Stomach (tissue), 19 donors: ENCODE measurements around the gene LMOD3. TPM values are rescaled to one million over a fixed set of nuclear protein-coding genes. Genes with fewer than 3 reads are reported as not detected.

Experiments
- DNase-seq, 2 donors: peaks; one replicate each; pipeline versions ENCODE4 v3.0.0 to v3.0.0-alpha.2; 2013 to 2019
- H3K27ac ChIP-seq, 5 donors: fragments of 200-600 bp in 4 of 5; sonication (generic) in 4 of 5; one replicate each; pipeline ENCODE4 v1.5.1; 2013 to 2019; ENCODE audit warnings: mild to moderate bottlenecking in 1 of 5, moderate library complexity in 1 of 5
- H3K27me3 ChIP-seq, 3 donors: fragments of 200-600 bp; sonication (generic); one replicate each; pipeline ENCODE4 v1.5.1; 2017 to 2019; ENCODE audit warnings: mixed run types in 1 of 3
- H3K36me3 ChIP-seq, 4 donors: fragments of 200-600 bp; sonication (generic); 1 replicate in 3 of 4; 2 replicates in 1 of 4; pipeline ENCODE4 v1.5.1; 2016 to 2019
- H3K4me1 ChIP-seq, 4 donors: fragments of 200-600 bp; sonication (generic); one replicate each; pipeline ENCODE4 v1.5.1; 2016 to 2019
- H3K4me3 ChIP-seq, 4 donors: fragments of 200-600 bp; sonication (generic) in 3 of 4; one replicate each; pipeline ENCODE4 v1.5.1; 2016 to 2019; ENCODE audit warnings: mild to moderate bottlenecking in 1 of 4
- H3K9me3 ChIP-seq, 4 donors: fragments of 200-600 bp; sonication (generic); one replicate each; pipeline ENCODE4 v1.5.1; 2016 to 2019
- EP300 ChIP-seq: sonication (generic); formaldehyde crosslinking; IDR thresholded peaks from one replicate; pipeline ENCODE4 v1.6.1; 2017; ENCODE audit warnings: antibody characterized with exemption
- POLR2A ChIP-seq, 4 donors: fragments of 450-650 bp; IDR thresholded peaks; one replicate each; pipeline ENCODE4 v1.6.1; 2016; ENCODE audit warnings: antibody characterized with exemption in 4 of 4, control low read depth in 2 of 4, mild to moderate bottlenecking in 1 of 4, moderate library complexity in 1 of 4
- POLR2AphosphoS5 ChIP-seq, 3 donors: sonication (generic); formaldehyde crosslinking; IDR thresholded peaks; one replicate each; pipeline ENCODE4 v1.6.1; 2016; ENCODE audit warnings: antibody characterized with exemption in 3 of 3
- WGBS, 5 donors: extraction: QIAGEN DNeasy Blood & Tissue Kit in 3 of 5; methylation state at CpG; one replicate each; pipeline versions ENCODE4 v1.1.5 to v1.1.7; 2013 to 2018; 5-methylcytosine and 5-hydroxymethylcytosine counted together
- intact Hi-C: fragments of 100-400 bp; cut with DNase I; formaldehyde crosslinking; loops from one replicate; pipeline ENCODE4 v1.15.1; 2023; ENCODE audit warnings: low total_unique reads
- long read RNA-seq, 10 donors: transcript quantifications; one replicate each; lab custom pipeline, GENCODE V29; 2026
- polyA plus RNA-seq, 3 donors: library from polyadenylated mRNA; stranded (reverse); fragments of 200-250 nt; gene quantifications; one replicate each; pipeline ENCODE4 v1.2.3, GENCODE V29; 2013
- total RNA-seq, 5 donors: library from RNA; depleted of rRNA; stranded (reverse); fragments of >200 nt; gene quantifications; one replicate each; pipeline versions ENCODE4 v1.1.0 to v1.2.3, GENCODE V29; 2014 to 2016
- TF ChIP-seq, protein P1 (sequence below), 7 experiments: fragments of 450-650 bp in 4 of 7; fragments of 200-600 bp in 3 of 7; sonication (generic) in 3 of 7; IDR thresholded peaks; one replicate each; pipeline ENCODE4 v1.5.1; 2016 to 2019; ENCODE audit warnings: antibody characterized with exemption in 7 of 7, control low read depth in 2 of 7, mild to moderate bottlenecking in 1 of 7
- donor health status: healthy with polysubstance abuse.
- donor health status: Bipolar disorder and iron deficiency.
- donor health status: healthy.

Gene LMOD3
- total RNA-seq (1 to 10 TPM in 1 of 5 donors, under 1 TPM in 1, not detected in 3; 0.18 to 4.9 TPM), polyA plus RNA-seq (under 1 TPM in 2 of 3 donors, not detected in 1; 0.18 to 0.31 TPM)
- long read RNA-seq, donor 1, result 0 reads
- long read RNA-seq, donor 2, result 0 reads
- long read RNA-seq, donor 3, result 0 reads
- long read RNA-seq, donor 4, result 0 reads
- long read RNA-seq, donor 5, result 0 reads
- long read RNA-seq, donor 6, result 0 reads
- long read RNA-seq, donor 7, result 0 reads
- long read RNA-seq, donor 8, result 0 reads
- long read RNA-seq, donor 9, result 0 reads
- long read RNA-seq, donor 10, result 0 reads

- Histone ChIP-seq H3K4me1 (peaks cover 0 to 5% (median 1%) of the 10 kb centered on the region in 4 donors), H3K27me3 (no peaks in the 10 kb centered on the region), H3K36me3 (no peaks in the 10 kb centered on the region), H3K27ac (peak within 1 kb of the TSS in 3 of 5 donors; percentile 3 to 16 (median 5)), H3K9me3 (no peaks in the 10 kb centered on the region), H3K4me3 (no peak within 1 kb of the TSS)
- intact Hi-C loops, result no loop called here
- TF ChIP-seq EP300 (no peak), POLR2A (IDR thresholded peaks at IDR 0.05) (no peak), POLR2AphosphoS5 (IDR thresholded peaks at IDR 0.05) (no peak)
- TF ChIP-seq, protein P1, sequence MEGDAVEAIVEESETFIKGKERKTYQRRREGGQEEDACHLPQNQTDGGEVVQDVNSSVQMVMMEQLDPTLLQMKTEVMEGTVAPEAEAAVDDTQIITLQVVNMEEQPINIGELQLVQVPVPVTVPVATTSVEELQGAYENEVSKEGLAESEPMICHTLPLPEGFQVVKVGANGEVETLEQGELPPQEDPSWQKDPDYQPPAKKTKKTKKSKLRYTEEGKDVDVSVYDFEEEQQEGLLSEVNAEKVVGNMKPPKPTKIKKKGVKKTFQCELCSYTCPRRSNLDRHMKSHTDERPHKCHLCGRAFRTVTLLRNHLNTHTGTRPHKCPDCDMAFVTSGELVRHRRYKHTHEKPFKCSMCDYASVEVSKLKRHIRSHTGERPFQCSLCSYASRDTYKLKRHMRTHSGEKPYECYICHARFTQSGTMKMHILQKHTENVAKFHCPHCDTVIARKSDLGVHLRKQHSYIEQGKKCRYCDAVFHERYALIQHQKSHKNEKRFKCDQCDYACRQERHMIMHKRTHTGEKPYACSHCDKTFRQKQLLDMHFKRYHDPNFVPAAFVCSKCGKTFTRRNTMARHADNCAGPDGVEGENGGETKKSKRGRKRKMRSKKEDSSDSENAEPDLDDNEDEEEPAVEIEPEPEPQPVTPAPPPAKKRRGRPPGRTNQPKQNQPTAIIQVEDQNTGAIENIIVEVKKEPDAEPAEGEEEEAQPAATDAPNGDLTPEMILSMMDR (IDR thresholded peaks at IDR 0.05), result no peak
- 60 to 77% (median 72%) methylated on average over 3 of the region's 3 CpGs for WGBS, 5 donors
- peak in 1 of 2 donors; percentile 55 for DNase-seq
Observed at GRCh38 chr3:69122403-69122802, at the start of gene LMOD3. LMOD3 (minus strand) TSS chr3:69122595; CDS start chr3:69122386, 209 bp downstream.

- no peaks in the 10 kb centered on the region for H3K27me3 ChIP-seq
- intact Hi-C loops, result no loop called here
- no peak for DNase-seq
- peaks cover 0 to 7% (median 3%) of the 10 kb centered on the region in 4 donors for H3K4me1 ChIP-seq
- no peak overlapping the region for H3K27ac ChIP-seq
- TF ChIP-seq POLR2AphosphoS5 (IDR thresholded peaks at IDR 0.05) (no peak), POLR2A (IDR thresholded peaks at IDR 0.05) (no peak), EP300 (no peak)
- TF ChIP-seq, protein P1 (IDR thresholded peaks at IDR 0.05), result no peak
- H3K36me3 ChIP-seq, result peaks cover 0 to 43% (median 28%) of the 10 kb centered on the region in 4 donors
- no peak overlapping the region for H3K4me3 ChIP-seq
- WGBS, 5 donors, result 59 to 77% (median 66%) methylated on average over 1 of the region's 1 CpG
- H3K9me3 ChIP-seq, result no peaks in the 10 kb centered on the region
Observed at GRCh38 chr3:69172058-69172457, 49.7 kb upstream of the LMOD3 start.

DNA sequence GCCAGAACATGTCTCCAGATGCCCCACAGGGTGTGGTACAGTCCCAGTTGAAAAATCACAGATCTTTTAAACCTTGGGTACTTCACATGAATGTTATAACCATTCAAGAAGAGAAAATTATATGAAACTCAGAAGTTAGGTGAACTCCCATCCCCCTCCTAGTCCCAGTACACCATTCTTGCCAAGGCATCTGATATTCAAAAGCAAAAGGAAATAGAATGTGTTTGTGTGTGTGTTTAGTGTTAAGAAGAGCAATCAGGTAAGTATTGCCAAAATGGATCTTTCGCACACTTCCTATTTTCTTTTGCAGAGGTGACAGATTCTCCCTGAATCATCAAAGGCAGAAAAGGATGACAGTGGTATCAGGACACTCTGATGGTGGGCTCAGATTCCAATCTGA is 44.1 kb upstream of the LMOD3 start:
- Histone ChIP-seq H3K36me3 (peaks cover 0 to 18% (median 12%) of the 10 kb centered on the region in 4 donors), H3K4me3 (no peak overlapping the region), H3K27ac (no peak overlapping the region), H3K27me3 (no peaks in the 10 kb centered on the region), H3K9me3 (no peaks in the 10 kb centered on the region), H3K4me1 (peaks cover 0 to 8% (median 5%) of the 10 kb centered on the region in 4 donors)
- no peak for DNase-seq
- TF ChIP-seq EP300, result no peak
- no peak for TF ChIP-seq POLR2A (IDR thresholded peaks at IDR 0.05)
- no peak for TF ChIP-seq POLR2AphosphoS5 (IDR thresholded peaks at IDR 0.05)
- intact Hi-C loops, result loop anchor here (10.0 kb wide), 1 partner anchor 508 kb away; no protein-coding TSS in a partner anchor
- WGBS, 5 donors, result 51 to 69% (median 58%) methylated on average over 1 of the region's 1 CpG

DNA sequence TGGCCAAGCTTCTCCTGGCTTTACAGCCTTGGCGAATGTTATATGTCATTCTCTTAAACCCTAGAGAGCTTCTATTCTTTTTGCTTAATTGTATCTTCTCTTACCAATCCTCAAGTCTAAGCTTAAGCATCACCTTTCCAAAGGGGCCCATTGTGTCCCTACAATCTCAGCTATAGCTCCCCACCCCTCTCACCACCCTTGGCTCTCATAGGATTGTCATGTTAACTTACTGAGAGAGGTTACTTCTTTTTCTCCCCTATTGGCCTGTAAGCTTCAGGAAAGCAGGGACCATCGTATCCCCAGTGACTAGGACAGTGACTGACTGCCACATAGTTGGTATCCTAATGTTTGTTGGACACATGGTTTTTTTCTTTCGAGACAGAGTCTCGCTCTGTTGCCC is 43.3 kb upstream of the LMOD3 start:
- Histone ChIP-seq H3K27me3 (no peaks in the 10 kb centered on the region), H3K27ac (no peak overlapping the region), H3K9me3 (no peaks in the 10 kb centered on the region), H3K4me3 (no peak overlapping the region), H3K36me3 (peaks cover 0 to 11% (median 5%) of the 10 kb centered on the region in 4 donors), H3K4me1 (peaks cover 0 to 8% (median 6%) of the 10 kb centered on the region in 4 donors)
- TF ChIP-seq EP300 (no peak), POLR2A (IDR thresholded peaks at IDR 0.05) (no peak), POLR2AphosphoS5 (IDR thresholded peaks at IDR 0.05) (no peak)
- TF ChIP-seq, protein P1 (IDR thresholded peaks at IDR 0.05), result no peak
- intact Hi-C loops, result loop anchor here (10.0 kb wide), 1 partner anchor 509 kb away; no protein-coding TSS in a partner anchor
- WGBS, 5 donors, result 90 to 95% (median 94%) methylated on average over 4 of the region's 4 CpGs
- DNase-seq, result no peak

DNA sequence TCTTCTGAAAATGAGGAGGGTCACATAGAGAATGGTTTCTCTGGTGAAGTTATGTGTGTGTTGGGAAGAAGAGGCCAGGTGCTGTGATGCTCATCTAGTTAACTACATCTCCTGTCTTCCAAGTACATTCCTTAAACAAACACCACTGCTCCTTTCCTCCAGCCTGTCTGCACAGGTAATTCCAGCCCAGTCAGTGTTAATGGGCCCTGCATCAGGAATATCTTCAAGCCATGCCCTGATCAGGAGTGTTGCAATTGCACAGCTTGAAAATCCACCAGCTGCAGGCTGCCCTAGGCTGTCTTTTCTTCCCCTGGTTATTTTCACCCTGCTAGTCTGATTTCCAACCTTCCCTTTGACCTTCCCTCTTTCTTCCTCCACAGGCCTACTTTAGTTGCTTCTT is 41.9 kb upstream of the LMOD3 start:
- peaks cover 0 to under 1% (median 0%) of the 10 kb centered on the region in 4 donors for H3K36me3 ChIP-seq
- H3K27me3 ChIP-seq, result no peaks in the 10 kb centered on the region
- no peak for TF ChIP-seq POLR2AphosphoS5 (IDR thresholded peaks at IDR 0.05)
- TF ChIP-seq EP300, result no peak
- no peak for TF ChIP-seq POLR2A (IDR thresholded peaks at IDR 0.05)
- TF ChIP-seq, protein P1 (IDR thresholded peaks at IDR 0.05), result no peak
- DNase-seq, result no peak
- H3K9me3 ChIP-seq, result no peaks in the 10 kb centered on the region
- intact Hi-C loops, result loop anchor here (5.0 to 10.0 kb wide), 3 partner anchors 143 to 511 kb away; no protein-coding TSS in a partner anchor
- no peak overlapping the region for H3K27ac ChIP-seq
- no peak overlapping the region for H3K4me3 ChIP-seq
- H3K4me1 ChIP-seq, result peaks cover 0 to 8% (median 6%) of the 10 kb centered on the region in 4 donors
